Neural progenitor cell (in vitro differentiated cells): Measurements from ENCODE around the gene DDRGK1. TPM values are rescaled to one million over a fixed set of nuclear protein-coding genes. Genes with fewer than 3 reads are reported as not detected.
A peak's percentile ranks its signal among the peaks of the same experiment; 100 is the strongest.

Experiments used
- DNase-seq: peaks from one replicate; pipeline ENCODE4 v3.0.0-alpha.2; 2016; ENCODE audit warnings: low spot score
- H2AFZ ChIP-seq: fragments of 200-600 bp; sonication (generic); replicated peaks from 2 replicates; pipeline ENCODE4 v1.6.1; 2016; ENCODE audit warnings: antibody characterized with exemption
- H3F3A ChIP-seq: fragments of 200-600 bp; sonication (generic); 2 replicates; pipeline ENCODE4 v1.6.1; 2016; ENCODE audit warnings: antibody characterized with exemption, low read depth
- H3K27ac ChIP-seq: fragments of 200-600 bp; sonication (generic); 2 replicates; pipeline ENCODE4 v1.5.1; 2016; ENCODE audit warnings: mild to moderate bottlenecking
- H3K27me3 ChIP-seq: fragments of 200-600 bp; sonication (generic); 2 replicates; pipeline ENCODE4 v1.6.1; 2016; ENCODE audit warnings: mild to moderate bottlenecking, moderate library complexity
- H3K36me3 ChIP-seq: fragments of 200-600 bp; sonication (generic); 2 replicates; pipeline ENCODE4 v1.5.1; 2016
- H3K4me1 ChIP-seq: fragments of 200-600 bp; sonication (generic); 2 replicates; pipeline ENCODE4 v1.6.1; 2016; ENCODE audit warnings: mixed run types
- H3K4me2 ChIP-seq: fragments of 200-600 bp; sonication (generic); 2 replicates; pipeline ENCODE4 v1.6.1; 2016
- H3K4me3 ChIP-seq: fragments of 200-600 bp; sonication (generic); 2 replicates; pipeline ENCODE4 v1.5.1; 2016
- H3K79me2 ChIP-seq: fragments of 200-600 bp; sonication (generic); 2 replicates; pipeline ENCODE4 v1.6.1; 2016; ENCODE audit warnings: low read depth
- H3K9ac ChIP-seq: fragments of 200-600 bp; sonication (generic); 2 replicates; pipeline ENCODE4 v1.6.1; 2016
- H3K9me3 ChIP-seq: fragments of 200-600 bp; sonication (generic); 2 replicates; pipeline ENCODE4 v1.5.1; 2016; ENCODE audit warnings: low read depth
- H4K20me1 ChIP-seq: fragments of 200-600 bp; sonication (generic); 2 replicates; pipeline ENCODE4 v1.6.1; 2016; ENCODE audit warnings: low read depth
- H3K27ac Mint-ChIP-seq: 3 replicates; pipeline ENCODE4 v1.8.0; 2021; ENCODE audit warnings: mixed read lengths
- H3K27me3 Mint-ChIP-seq: 2 replicates; pipeline ENCODE4 v1.8.0; 2022; ENCODE audit warnings: low read depth, mild to moderate bottlenecking, inconsistent platforms, moderate library complexity, mixed read lengths; ENCODE audit not compliant: insufficient read depth
- H3K36me3 Mint-ChIP-seq: 3 replicates; pipeline ENCODE4 v1.8.0; 2021; ENCODE audit warnings: mixed read lengths
- H3K4me1 Mint-ChIP-seq: 3 replicates; pipeline ENCODE4 v1.8.0; 2021; ENCODE audit warnings: mixed read lengths
- H3K4me3 Mint-ChIP-seq: 3 replicates; pipeline ENCODE4 v1.8.0; 2021; ENCODE audit warnings: mild to moderate bottlenecking, moderate library complexity, mixed read lengths
- H3K9me3 Mint-ChIP-seq: 3 replicates; pipeline ENCODE4 v1.8.0; 2020; ENCODE audit warnings: mixed read lengths
- EZH2 ChIP-seq: fragments of 200-600 bp; sonication (generic); IDR thresholded peaks from 2 replicates; pipeline ENCODE4 v1.6.1; 2017; ENCODE audit warnings: antibody characterized with exemption, mild to moderate bottlenecking, moderate library complexity
- EZH2phosphoT487 ChIP-seq: fragments of 200-600 bp; sonication (generic); IDR thresholded peaks from 2 replicates; pipeline ENCODE4 v1.6.1; 2017; ENCODE audit warnings: antibody characterized with exemption
- total RNA-seq: library from RNA; depleted of rRNA; stranded (reverse); fragments of >200 nt; gene quantifications from 2 replicates; pipeline ENCODE4 v1.2.3, GENCODE V29; 2015; ENCODE audit warnings: low replicate concordance
- TF ChIP-seq, protein P1 (sequence below): fragments of 200-600 bp; sonication (generic); IDR thresholded peaks from 2 replicates; pipeline ENCODE4 v1.5.1; 2017; ENCODE audit warnings: antibody characterized with exemption, mild to moderate bottlenecking

Gene DDRGK1
- total RNA-seq, 1 donor from 2014 or later, result 27.9 TPM

DNA sequence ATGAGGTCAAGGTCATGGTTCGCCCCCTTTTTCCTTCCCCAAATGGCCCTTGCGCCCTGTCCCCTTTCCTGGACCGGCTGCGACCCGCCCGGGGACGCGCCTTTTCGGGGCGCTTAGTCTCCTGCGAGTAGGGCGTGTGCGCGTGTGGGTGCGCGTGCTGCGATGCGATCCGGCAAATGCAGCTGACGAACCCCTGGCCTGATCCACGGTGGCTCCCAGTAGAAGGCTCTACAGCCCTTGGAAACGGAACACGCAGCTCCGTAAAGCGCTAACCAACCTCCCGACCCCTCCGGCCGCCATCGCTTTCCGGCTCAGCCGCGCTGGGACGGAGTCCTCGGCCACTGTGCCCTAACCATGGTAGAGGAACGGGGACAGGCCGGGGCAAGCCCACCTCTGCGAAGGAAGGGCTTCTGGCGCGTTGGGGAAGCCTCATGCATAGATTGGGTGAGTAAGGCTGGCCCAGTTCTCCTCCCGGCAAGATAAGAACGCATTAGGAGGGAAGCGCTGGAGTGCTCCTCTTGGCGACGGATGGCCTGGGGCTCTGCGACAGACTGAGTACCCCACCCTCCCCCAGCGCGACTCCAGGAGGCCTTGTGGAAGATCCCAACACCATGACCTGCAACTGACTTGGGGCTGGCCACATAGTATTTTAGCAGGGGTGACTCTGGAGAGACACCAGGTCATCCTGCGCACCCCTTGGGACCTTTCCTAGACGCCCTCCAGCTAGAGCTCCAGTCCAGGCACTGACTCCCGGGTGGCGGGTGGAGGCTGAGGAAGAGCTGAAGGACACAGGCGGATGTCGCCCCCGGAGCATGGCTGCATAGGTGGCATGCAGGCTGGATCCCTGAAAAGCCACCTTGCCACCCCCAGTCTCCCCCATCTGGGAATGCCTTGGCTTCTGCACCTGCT lies 35.6 kb upstream of the DDRGK1 start:
- peak overlapping the region; percentile 73 for H3K4me3 ChIP-seq
- peaks cover 20% of the 10 kb centered on the region for H3F3A ChIP-seq
- no peak overlapping the region for H3K9ac ChIP-seq
- peaks cover 71% of the 10 kb centered on the region for H3K27me3 Mint-ChIP-seq
- peak; percentile 40 for DNase-seq
- H3K27me3 ChIP-seq, result peaks cover 71% of the 10 kb centered on the region
- no peaks in the 10 kb centered on the region for H3K36me3 ChIP-seq
- peaks cover 4% of the 10 kb centered on the region for H3K9me3 Mint-ChIP-seq
- H3K4me1 Mint-ChIP-seq, result peaks cover 13% of the 10 kb centered on the region
- no peaks in the 10 kb centered on the region for H3K9me3 ChIP-seq
- no peaks in the 10 kb centered on the region for H4K20me1 ChIP-seq
- TF ChIP-seq, protein P1, sequence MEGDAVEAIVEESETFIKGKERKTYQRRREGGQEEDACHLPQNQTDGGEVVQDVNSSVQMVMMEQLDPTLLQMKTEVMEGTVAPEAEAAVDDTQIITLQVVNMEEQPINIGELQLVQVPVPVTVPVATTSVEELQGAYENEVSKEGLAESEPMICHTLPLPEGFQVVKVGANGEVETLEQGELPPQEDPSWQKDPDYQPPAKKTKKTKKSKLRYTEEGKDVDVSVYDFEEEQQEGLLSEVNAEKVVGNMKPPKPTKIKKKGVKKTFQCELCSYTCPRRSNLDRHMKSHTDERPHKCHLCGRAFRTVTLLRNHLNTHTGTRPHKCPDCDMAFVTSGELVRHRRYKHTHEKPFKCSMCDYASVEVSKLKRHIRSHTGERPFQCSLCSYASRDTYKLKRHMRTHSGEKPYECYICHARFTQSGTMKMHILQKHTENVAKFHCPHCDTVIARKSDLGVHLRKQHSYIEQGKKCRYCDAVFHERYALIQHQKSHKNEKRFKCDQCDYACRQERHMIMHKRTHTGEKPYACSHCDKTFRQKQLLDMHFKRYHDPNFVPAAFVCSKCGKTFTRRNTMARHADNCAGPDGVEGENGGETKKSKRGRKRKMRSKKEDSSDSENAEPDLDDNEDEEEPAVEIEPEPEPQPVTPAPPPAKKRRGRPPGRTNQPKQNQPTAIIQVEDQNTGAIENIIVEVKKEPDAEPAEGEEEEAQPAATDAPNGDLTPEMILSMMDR, result no peak
- TF ChIP-seq EZH2phosphoT487 (peak; percentile 73), EZH2 (peak; percentile 93)
- peak overlapping the region; percentile 88 for H3K4me3 Mint-ChIP-seq
- no peak overlapping the region for H3K27ac Mint-ChIP-seq
- peaks cover 7% of the 10 kb centered on the region for H3K4me1 ChIP-seq
- H3K27ac ChIP-seq, result no peak overlapping the region
- H2AFZ ChIP-seq, result peak overlapping the region; percentile 99
- H3K4me2 ChIP-seq, result peak overlapping the region; percentile 92
- no peaks in the 10 kb centered on the region for H3K36me3 Mint-ChIP-seq
- no peaks in the 10 kb centered on the region for H3K79me2 ChIP-seq

DNA sequence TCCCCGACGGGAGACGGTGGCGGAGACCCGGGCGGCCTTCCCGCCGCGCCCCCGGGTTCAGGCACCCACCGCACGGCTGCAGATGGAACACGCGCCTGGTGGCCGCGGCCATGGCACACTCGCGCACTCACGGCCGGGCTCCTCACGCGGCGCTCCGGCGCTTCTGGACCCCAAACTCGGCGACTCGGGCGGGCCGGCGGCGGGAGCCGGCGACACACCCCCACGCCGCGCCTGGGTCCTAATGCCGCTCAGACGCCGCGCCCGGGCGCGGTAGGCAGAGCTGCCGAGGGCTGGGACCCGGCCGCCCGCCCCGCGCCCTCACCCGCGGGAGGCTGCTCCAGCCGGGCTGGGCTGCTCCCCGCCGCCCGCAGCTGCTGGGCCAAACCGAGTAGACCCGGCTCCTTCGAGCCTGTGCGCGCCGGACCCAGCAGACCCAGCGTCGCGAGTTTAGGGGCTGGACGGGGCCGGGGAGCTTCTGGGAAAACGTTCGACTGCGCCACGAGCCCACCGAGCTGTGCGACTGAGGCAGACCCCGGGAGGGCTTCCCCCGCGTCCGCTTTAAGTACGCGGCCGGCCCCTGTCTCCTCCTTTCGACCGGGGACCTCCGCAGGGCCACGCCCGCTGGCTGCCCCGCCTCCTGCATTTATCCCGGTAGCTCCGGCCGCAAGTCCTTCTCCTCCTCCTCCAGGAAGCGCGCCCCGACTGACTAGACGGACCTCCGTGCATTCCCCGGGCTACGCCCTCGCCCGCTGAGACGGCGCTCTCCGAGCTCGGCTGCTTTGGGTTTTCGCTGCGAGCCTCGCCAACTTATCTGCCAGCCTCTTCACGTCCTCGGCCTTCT lies 34.8 kb upstream of the DDRGK1 start, which contains the start of gene SLC4A11:
Gene SLC4A11 (minus strand): TSS at position 165 of the 841 bp plus-strand sequence. CDS start 53 bp downstream, at position 112.
- TF ChIP-seq, protein P1, result no peak
- TF ChIP-seq EZH2phosphoT487 (peak; percentile 43), EZH2 (no peak)
- H3K79me2 ChIP-seq, result no peaks in the 10 kb centered on the region
- H3K36me3 ChIP-seq, result no peaks in the 10 kb centered on the region
- H3K9me3 ChIP-seq, result no peaks in the 10 kb centered on the region
- H4K20me1 ChIP-seq, result no peaks in the 10 kb centered on the region
- Mint-ChIP-seq H3K27ac (no peak within 1 kb of the TSS), H3K27me3 (peaks cover 70% of the 10 kb centered on the region), H3K36me3 (no peaks in the 10 kb centered on the region), H3K4me1 (peaks cover 13% of the 10 kb centered on the region), H3K9me3 (peaks cover 4% of the 10 kb centered on the region), H3K4me3 (peak within 1 kb of the TSS; percentile 88)
- H3K4me1 ChIP-seq, result peaks cover 7% of the 10 kb centered on the region
- H2AFZ ChIP-seq, result peak within 1 kb of the TSS; percentile 99
- no peak within 1 kb of the TSS for H3K27ac ChIP-seq
- H3K27me3 ChIP-seq, result peaks cover 71% of the 10 kb centered on the region
- H3F3A ChIP-seq, result peaks cover 20% of the 10 kb centered on the region
- peak within 1 kb of the TSS; percentile 92 for H3K4me2 ChIP-seq
- H3K4me3 ChIP-seq, result peak within 1 kb of the TSS; percentile 73
- H3K9ac ChIP-seq, result no peak within 1 kb of the TSS
- DNase-seq, result peak; percentile 76

DNA sequence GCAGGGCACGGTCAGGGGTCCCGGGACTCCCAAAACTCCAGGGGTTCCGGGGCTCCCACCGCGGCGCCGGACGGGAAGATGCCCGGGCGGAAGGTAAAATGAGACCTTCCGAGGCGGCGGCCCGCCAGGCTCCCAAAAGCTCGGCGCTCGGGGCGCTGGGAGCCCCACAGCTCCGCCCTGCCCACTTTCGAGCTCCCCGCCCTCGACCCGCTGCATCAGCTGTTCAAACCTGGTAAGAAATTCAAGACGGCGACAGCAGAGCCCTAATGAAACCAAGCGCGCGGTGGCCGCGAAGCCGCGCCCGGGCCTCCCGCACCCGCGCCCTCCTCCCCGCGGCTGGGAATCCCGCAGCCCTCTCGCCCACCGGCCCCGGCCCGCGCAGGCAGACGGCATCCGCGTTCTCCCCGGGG lies 34.1 kb upstream of the DDRGK1 start:
- H3K4me2 ChIP-seq, result peak overlapping the region; percentile 92
- H3K4me3 ChIP-seq, result peak overlapping the region; percentile 73
- peaks cover 4% of the 10 kb centered on the region for H3K9me3 Mint-ChIP-seq
- peak overlapping the region; percentile 99 for H2AFZ ChIP-seq
- TF ChIP-seq EZH2phosphoT487 (peak; percentile 70), EZH2 (peak; percentile 43)
- TF ChIP-seq, protein P1, result no peak
- H3K27ac Mint-ChIP-seq, result no peak overlapping the region
- H3K9me3 ChIP-seq, result no peaks in the 10 kb centered on the region
- H3K27me3 ChIP-seq, result peaks cover 71% of the 10 kb centered on the region
- peak overlapping the region; percentile 81 for H3K4me3 Mint-ChIP-seq
- H3K4me1 Mint-ChIP-seq, result peaks cover 13% of the 10 kb centered on the region
- H3K36me3 ChIP-seq, result no peaks in the 10 kb centered on the region
- no peak overlapping the region for H3K27ac ChIP-seq
- H3K4me1 ChIP-seq, result peaks cover 7% of the 10 kb centered on the region
- DNase-seq, result peak; percentile 64
- no peaks in the 10 kb centered on the region for H4K20me1 ChIP-seq
- H3F3A ChIP-seq, result peaks cover 20% of the 10 kb centered on the region
- no peaks in the 10 kb centered on the region for H3K36me3 Mint-ChIP-seq
- no peaks in the 10 kb centered on the region for H3K79me2 ChIP-seq
- H3K9ac ChIP-seq, result no peak overlapping the region
- H3K27me3 Mint-ChIP-seq, result peaks cover 67% of the 10 kb centered on the region
